CD4-positive, alpha-beta T cell treated with Interferon alpha-2 for 1 hour (primary cell): ENCODE results near the gene KCNS1.

Experiments
- DNase-seq, 2 donors: peaks; one replicate each; pipeline ENCODE4 v3.0.0-alpha.2; 2020 to 2022

Gene KCNS1

GRCh38 chr20:45109634-45110033, 8.7 kb upstream of the KCNS1 start:
- DNase-seq = no peak

- DNase-seq = no peak
Observed at GRCh38 chr20:45105317-45105716, 4.4 kb upstream of the KCNS1 start.

GRCh38 chr20:45104786-45105185, 3.9 kb upstream of the KCNS1 start:
- no peak for DNase-seq

GRCh38 chr20:45103072-45103471, 2.1 kb upstream of the KCNS1 start:
- DNase-seq = no peak

- DNase-seq = no peak
Observed at GRCh38 chr20:45101333-45101850, 465 bp upstream of the KCNS1 start.

GRCh38 chr20:45098103-45098773, 2.7 kb downstream of the KCNS1 start:
- no peak for DNase-seq

- DNase-seq = peak; percentile 32 to 50
Observed at GRCh38 chr20:45097485-45098102, 3.3 kb downstream of the KCNS1 start.

- no peak for DNase-seq
Observed at GRCh38 chr20:45096781-45097180, 4.1 kb downstream of the KCNS1 start.

GRCh38 chr20:45095805-45096238, 5.1 kb downstream of the KCNS1 start:
- DNase-seq = peak; percentile 56 to 75

GRCh38 chr20:45094864-45095574, 5.9 kb downstream of the KCNS1 start:
- DNase-seq = no peak

- DNase-seq = no peak
Observed at GRCh38 chr20:45094201-45094600, 6.7 kb downstream of the KCNS1 start.

- DNase-seq = no peak
Observed at GRCh38 chr20:45092898-45093297, 8.0 kb downstream of the KCNS1 start.

- DNase-seq = no peak
Observed at GRCh38 chr20:45091366-45091765, 9.6 kb downstream of the KCNS1 start.

GRCh38 chr20:45090481-45090880, 10.4 kb downstream of the KCNS1 start:
- DNase-seq = no peak

GRCh38 chr20:45088247-45088646, 12.7 kb downstream of the KCNS1 start:
- DNase-seq = no peak

- no peak for DNase-seq
Observed at GRCh38 chr20:45087814-45088213, 13.1 kb downstream of the KCNS1 start.

- no peak for DNase-seq
Observed at GRCh38 chr20:45087097-45087790, 13.7 kb downstream of the KCNS1 start.

- no peak for DNase-seq
Observed at GRCh38 chr20:45085867-45086266, 15.1 kb downstream of the KCNS1 start.

GRCh38 chr20:45085289-45085688, 15.6 kb downstream of the KCNS1 start:
- DNase-seq = no peak

GRCh38 chr20:45083127-45083526, 17.8 kb downstream of the KCNS1 start:
- no peak for DNase-seq

GRCh38 chr20:45082468-45082867, 18.5 kb downstream of the KCNS1 start:
- DNase-seq = no peak

- peak in 1 of 2 donors; percentile 13 for DNase-seq
Observed at GRCh38 chr20:45080867-45081624, 19.9 kb downstream of the KCNS1 start.
